Loucy (cell line): ENCODE measurements around the gene PEF1.

Source experiments
- CTCF ChIP-seq: fragments of 200-600 bp; sonication (generic); conservative IDR thresholded peaks from 2 replicates; pipeline ENCODE4 v1.5.1; 2014; ENCODE audit warnings: mild to moderate bottlenecking, antibody characterized with exemption, low read length
- EZH2phosphoT487 ChIP-seq: fragments of 200-600 bp; IDR thresholded peaks from 2 replicates; pipeline ENCODE4 v1.6.1; 2018; ENCODE audit warnings: antibody characterized with exemption, mild to moderate bottlenecking, moderate library complexity, borderline replicate concordance

DNA sequence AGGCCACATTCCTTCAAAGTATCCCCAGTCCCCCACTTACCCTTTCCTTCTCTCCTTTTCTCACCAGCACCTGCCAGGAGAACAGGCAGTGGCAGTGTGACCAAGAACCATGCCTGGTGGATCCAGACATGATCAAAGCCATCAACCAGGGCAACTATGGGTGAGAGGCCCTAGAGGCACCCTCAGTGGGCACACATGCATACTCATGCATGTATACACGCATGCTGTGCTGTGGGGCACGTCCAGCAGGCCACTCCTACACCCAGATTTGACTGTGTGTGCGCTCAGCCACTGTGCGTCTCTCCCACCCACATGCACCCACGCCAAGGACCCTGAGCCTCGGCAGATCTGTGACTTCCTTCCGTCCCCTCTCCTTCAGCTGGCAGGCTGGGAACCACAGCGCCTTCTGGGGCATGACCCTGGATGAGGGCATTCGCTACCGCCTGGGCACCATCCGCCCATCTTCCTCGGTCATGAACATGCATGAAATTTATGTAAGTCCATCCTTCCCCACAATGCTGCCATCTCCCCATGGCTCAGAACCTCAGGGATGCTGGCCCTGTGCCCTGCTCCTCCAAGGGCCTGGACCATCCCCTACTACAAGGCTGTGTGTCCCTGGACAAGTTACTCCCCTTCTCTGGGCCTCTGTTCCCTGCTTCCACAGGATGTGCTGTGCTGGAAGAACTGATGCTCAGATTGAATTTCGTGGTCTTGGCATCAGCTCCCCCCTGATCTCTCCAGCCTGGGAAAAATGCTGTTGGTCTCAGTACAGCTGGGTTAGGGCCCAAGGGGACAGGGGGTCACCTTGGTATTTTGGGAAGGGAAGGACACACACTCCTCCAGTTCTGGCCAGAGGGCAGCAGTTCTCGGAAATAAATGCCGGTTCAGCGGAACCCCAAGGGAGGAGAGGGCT lies 61.3 kb downstream of the PEF1 start:
- TF ChIP-seq CTCF (no peak), EZH2phosphoT487 (no peak)
